Measurements from ENCODE around the gene CACNA2D2. TPM values are rescaled to one million over a fixed set of nuclear protein-coding genes. Genes with fewer than 3 reads are reported as not detected.

Gene CACNA2D2
- total RNA-seq, 1 donor from 2014 or later: 0.23 TPM

DNA sequence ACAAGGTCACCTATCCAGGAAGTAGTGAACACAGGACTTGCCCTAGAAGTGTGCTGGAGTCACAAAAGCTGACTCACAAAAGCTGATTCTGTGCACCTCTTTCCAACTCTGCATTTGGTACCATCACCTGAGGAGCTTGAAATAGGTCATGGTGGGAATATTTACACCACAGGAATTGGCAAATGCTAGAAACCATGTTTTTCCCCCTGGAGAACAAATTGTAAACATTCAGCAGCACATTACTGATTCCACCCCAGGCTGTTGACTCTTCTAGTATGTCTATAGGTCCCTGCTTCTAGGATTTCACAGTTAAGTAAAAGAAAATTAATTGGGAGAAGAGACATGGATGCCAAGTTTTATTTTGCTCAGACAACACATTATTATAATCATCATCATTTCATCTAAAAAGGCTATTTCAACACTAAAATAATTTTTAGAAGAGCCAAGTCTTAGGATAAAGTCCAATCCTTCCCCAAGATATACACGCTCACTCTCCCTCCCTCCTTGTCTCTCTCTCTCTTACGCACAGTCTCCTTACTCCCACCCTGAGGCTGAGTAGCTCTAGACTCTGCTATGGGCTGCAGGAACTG is 24.7 kb downstream of the CACNA2D2 start:
- Mint-ChIP-seq H3K4me3 (no peak overlapping the region), H3K9me3 (no peaks in the 10 kb centered on the region), H3K27me3 (peaks cover 2% of the 10 kb centered on the region), H3K36me3 (ENCODE audit: low read depth) (no peaks in the 10 kb centered on the region), H3K27ac (no peak overlapping the region), H3K4me1 (no peaks in the 10 kb centered on the region)
- no peak for DNase-seq
- intact Hi-C loops (cut with micrococcal nuclease): no loop called here

DNA sequence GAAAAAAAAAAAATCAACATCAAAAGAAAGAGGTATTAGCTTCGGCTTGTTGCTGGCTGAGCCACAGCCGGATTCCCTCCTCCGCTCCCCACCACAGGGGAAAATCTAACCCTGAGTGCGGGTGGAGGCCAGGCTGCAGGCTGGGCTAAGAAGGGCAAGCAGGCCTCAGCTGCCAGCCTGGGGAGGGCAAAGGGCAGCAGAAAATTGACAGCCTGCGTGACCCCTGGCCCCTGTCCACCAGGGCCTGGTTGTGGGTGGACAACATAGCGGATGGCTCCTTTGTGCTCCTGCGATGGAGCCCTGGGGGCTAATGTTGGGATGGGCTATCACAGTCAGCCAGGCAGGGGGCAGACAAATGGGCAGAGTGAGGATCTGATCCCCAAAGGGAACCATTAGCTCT is 25.4 kb downstream of the CACNA2D2 start:
- Mint-ChIP-seq H3K4me3 (no peak overlapping the region), H3K27ac (no peak overlapping the region), H3K9me3 (no peaks in the 10 kb centered on the region), H3K4me1 (peaks cover under 1% of the 10 kb centered on the region), H3K36me3 (ENCODE audit: low read depth) (no peaks in the 10 kb centered on the region), H3K27me3 (peaks cover 2% of the 10 kb centered on the region)
- no peak for DNase-seq
- intact Hi-C loops (cut with micrococcal nuclease): no loop called here

GRCh38 chr3:50475348-50475747 is 28.1 kb downstream of the CACNA2D2 start:
- Mint-ChIP-seq H3K4me3 (no peak overlapping the region), H3K27ac (no peak overlapping the region), H3K9me3 (no peaks in the 10 kb centered on the region), H3K27me3 (peaks cover 3% of the 10 kb centered on the region), H3K4me1 (peaks cover 6% of the 10 kb centered on the region), H3K36me3 (ENCODE audit: low read depth) (no peaks in the 10 kb centered on the region)
- DNase-seq: no peak
- intact Hi-C loops (cut with micrococcal nuclease): no loop called here

DNA sequence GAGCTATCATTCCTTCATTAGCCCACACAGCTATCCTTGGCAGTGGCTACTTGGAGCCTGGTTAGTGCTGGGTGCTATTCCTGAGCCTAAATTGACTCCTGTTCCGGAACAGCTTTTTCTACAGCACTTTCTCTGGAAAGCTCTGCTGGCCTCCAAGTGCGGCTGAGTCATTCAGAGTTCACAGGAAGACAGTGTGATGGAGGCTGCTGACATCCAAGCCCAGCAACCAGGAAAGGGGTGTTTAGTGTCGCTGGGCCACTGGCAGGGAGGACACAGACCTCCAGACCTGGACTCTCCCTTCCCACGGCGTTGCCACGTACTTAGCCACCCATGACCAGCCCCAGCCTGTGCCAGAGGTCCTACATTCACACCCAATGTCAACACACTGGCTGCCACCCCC is 28.7 kb downstream of the CACNA2D2 start:
- H3K9me3 Mint-ChIP-seq: no peaks in the 10 kb centered on the region
- H3K36me3 Mint-ChIP-seq (ENCODE audit: low read depth): no peaks in the 10 kb centered on the region
- H3K4me1 Mint-ChIP-seq: peaks cover 6% of the 10 kb centered on the region
- peaks cover 3% of the 10 kb centered on the region for H3K27me3 Mint-ChIP-seq
- no peak overlapping the region for H3K27ac Mint-ChIP-seq
- DNase-seq: no peak
- no peak overlapping the region for H3K4me3 Mint-ChIP-seq
- intact Hi-C loops (cut with micrococcal nuclease): no loop called here

DNA sequence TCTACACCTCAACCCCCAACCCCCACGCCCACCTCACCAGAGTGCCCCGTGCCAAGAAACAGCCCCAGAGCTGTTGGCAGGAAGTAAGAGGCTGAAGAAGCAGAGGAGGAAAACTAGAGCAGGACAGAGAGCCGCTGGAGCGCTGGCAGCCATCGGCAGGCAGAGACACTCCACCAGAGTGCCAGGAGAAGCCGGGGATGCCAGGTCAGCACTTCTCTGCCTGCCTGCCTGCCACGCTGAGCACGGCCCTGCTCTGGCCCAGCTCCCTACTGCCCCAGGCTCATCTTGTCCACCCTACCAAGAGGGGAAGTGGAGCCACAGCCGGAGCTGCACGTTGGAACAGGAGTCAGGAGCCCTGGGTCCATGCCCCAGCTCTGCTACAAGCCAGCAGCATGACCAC is 29.7 kb downstream of the CACNA2D2 start:
- Mint-ChIP-seq H3K4me3 (no peak overlapping the region), H3K4me1 (peaks cover 6% of the 10 kb centered on the region), H3K9me3 (no peaks in the 10 kb centered on the region), H3K27me3 (peaks cover 3% of the 10 kb centered on the region), H3K27ac (no peak overlapping the region), H3K36me3 (ENCODE audit: low read depth) (no peaks in the 10 kb centered on the region)
- DNase-seq: no peak
- intact Hi-C loops (cut with micrococcal nuclease): no loop called here

DNA sequence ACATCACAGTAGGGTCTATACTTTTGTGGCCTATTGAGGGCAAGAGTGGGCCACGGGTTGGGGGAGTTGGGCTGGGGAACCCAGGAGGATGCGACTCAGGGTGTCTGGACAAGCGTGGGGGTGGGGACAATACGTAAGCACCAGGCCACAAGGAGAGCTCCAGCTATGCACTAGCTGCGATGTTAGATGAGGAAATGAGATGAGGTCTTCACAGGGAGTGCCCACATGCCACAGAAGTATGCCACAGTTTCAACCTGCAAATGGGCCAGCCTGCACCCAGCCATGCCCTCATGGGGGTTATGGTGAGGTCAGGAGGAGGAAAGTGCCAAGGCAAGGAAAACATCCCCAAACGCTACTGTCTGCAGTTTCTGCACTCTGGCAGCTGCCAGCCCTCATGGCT is 30.5 kb downstream of the CACNA2D2 start:
- intact Hi-C loops (cut with micrococcal nuclease): no loop called here
- H3K4me1 Mint-ChIP-seq: peaks cover 6% of the 10 kb centered on the region

DNA sequence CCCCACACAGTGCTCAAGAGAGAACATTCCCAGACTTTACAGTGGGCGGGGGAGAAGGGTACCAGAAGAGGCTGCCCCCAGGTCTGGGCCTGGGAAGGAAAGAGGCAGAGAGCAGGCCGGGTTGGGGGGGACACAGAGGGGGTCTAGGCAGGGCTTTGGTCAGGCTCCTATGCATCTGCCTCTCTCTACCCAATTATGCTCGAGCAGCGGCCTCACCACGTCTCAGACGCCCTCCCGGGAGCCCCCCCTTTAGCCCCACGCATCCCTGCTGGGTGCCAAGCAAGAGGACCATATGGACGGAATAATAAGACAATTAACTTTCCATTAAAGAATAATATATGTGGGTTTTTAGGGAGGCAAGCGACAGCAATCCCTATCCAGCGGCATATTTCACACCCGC is 32.8 kb downstream of the CACNA2D2 start:
- H3K36me3 Mint-ChIP-seq (ENCODE audit: low read depth): no peaks in the 10 kb centered on the region
- no peak for DNase-seq
- no peaks in the 10 kb centered on the region for H3K9me3 Mint-ChIP-seq
- peaks cover 3% of the 10 kb centered on the region for H3K27me3 Mint-ChIP-seq
- no peak overlapping the region for H3K27ac Mint-ChIP-seq
- H3K4me3 Mint-ChIP-seq: no peak overlapping the region
- peaks cover 6% of the 10 kb centered on the region for H3K4me1 Mint-ChIP-seq
- intact Hi-C loops (cut with micrococcal nuclease): no loop called here

More for the DNA sequence above, 30.5 kb downstream of the CACNA2D2 start:
- H3K36me3 Mint-ChIP-seq (ENCODE audit: low read depth): no peaks in the 10 kb centered on the region
- no peak for DNase-seq
- no peak overlapping the region for H3K4me3 Mint-ChIP-seq
- peaks cover 3% of the 10 kb centered on the region for H3K27me3 Mint-ChIP-seq
- H3K9me3 Mint-ChIP-seq: no peaks in the 10 kb centered on the region
- H3K27ac Mint-ChIP-seq: no peak overlapping the region

DNA sequence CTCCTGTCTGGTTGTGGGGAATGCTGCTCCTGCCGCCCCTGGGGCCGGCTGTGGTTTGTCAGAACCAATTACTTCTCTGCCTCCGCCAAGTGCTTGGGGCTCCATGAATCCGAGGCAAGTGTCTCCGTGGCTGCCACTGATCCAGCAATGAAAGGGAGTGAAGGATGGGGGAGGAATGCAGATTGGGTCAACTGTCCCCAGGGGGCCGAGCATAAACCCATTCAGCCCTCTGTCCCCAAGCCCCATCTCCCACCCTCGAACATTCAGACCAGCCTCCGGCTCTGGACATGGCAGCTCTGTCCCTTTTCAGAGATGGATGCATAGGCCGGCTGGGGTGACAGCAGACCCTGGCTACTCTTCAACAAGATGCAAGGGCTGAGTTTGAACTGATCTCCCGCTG is 35.5 kb downstream of the CACNA2D2 start:
- intact Hi-C loops (cut with micrococcal nuclease): no loop called here
- H3K27ac Mint-ChIP-seq: no peak overlapping the region
- no peaks in the 10 kb centered on the region for H3K36me3 Mint-ChIP-seq (ENCODE audit: low read depth)
- H3K27me3 Mint-ChIP-seq: peaks cover 1% of the 10 kb centered on the region
- H3K9me3 Mint-ChIP-seq: no peaks in the 10 kb centered on the region
- no peak overlapping the region for H3K4me3 Mint-ChIP-seq
- DNase-seq: no peak
- peaks cover 4% of the 10 kb centered on the region for H3K4me1 Mint-ChIP-seq

DNA sequence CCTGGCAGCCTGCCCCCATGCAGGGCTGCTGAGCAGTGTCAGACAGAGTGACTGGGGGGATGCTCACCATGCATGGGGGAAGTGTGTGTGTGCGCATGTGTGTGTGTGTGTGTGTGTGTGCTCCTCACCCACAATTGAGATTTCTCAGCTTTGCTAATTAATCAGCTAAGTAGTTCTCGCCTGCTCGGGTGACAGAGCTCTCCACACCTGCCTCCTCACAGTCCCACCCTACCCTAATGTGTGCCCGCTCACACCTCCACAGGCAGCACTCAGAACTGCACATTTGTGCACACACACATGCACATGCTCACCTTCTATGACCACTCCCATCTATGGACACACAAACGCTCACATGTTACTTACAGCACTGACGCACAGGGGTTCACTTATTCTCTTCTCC is 37.3 kb downstream of the CACNA2D2 start:
- H3K9me3 Mint-ChIP-seq: no peaks in the 10 kb centered on the region
- H3K27me3 Mint-ChIP-seq: peaks cover 4% of the 10 kb centered on the region
- H3K4me3 Mint-ChIP-seq: no peak overlapping the region
- no peak overlapping the region for H3K27ac Mint-ChIP-seq
- intact Hi-C loops (cut with micrococcal nuclease): no loop called here
- H3K4me1 Mint-ChIP-seq: no peaks in the 10 kb centered on the region
- no peak for DNase-seq
- no peaks in the 10 kb centered on the region for H3K36me3 Mint-ChIP-seq (ENCODE audit: low read depth)

GRCh38 chr3:50464569-50464968 is 38.9 kb downstream of the CACNA2D2 start:
- H3K9me3 Mint-ChIP-seq: no peaks in the 10 kb centered on the region
- intact Hi-C loops (cut with micrococcal nuclease): no loop called here
- no peak for DNase-seq
- H3K27ac Mint-ChIP-seq: no peak overlapping the region
- H3K4me1 Mint-ChIP-seq: no peaks in the 10 kb centered on the region
- H3K36me3 Mint-ChIP-seq (ENCODE audit: low read depth): no peaks in the 10 kb centered on the region
- no peak overlapping the region for H3K4me3 Mint-ChIP-seq
- peaks cover 7% of the 10 kb centered on the region for H3K27me3 Mint-ChIP-seq

- no peaks in the 10 kb centered on the region for H3K36me3 Mint-ChIP-seq (ENCODE audit: low read depth)
- H3K27ac Mint-ChIP-seq: no peak overlapping the region
- no peak for DNase-seq
- H3K4me1 Mint-ChIP-seq: no peaks in the 10 kb centered on the region
- intact Hi-C loops (cut with micrococcal nuclease): no loop called here
- H3K4me3 Mint-ChIP-seq: no peak overlapping the region
- H3K9me3 Mint-ChIP-seq: no peaks in the 10 kb centered on the region
- peaks cover 8% of the 10 kb centered on the region for H3K27me3 Mint-ChIP-seq
Measured at GRCh38 chr3:50459785-50460184, 43.6 kb downstream of the CACNA2D2 start.

- Mint-ChIP-seq H3K27ac (no peak overlapping the region), H3K9me3 (no peaks in the 10 kb centered on the region), H3K27me3 (peaks cover 8% of the 10 kb centered on the region), H3K4me1 (no peaks in the 10 kb centered on the region), H3K4me3 (no peak overlapping the region), H3K36me3 (ENCODE audit: low read depth) (no peaks in the 10 kb centered on the region)
- DNase-seq: no peak
- intact Hi-C loops (cut with micrococcal nuclease): no loop called here
Measured at GRCh38 chr3:50457988-50458387, 45.4 kb downstream of the CACNA2D2 start.

DNA sequence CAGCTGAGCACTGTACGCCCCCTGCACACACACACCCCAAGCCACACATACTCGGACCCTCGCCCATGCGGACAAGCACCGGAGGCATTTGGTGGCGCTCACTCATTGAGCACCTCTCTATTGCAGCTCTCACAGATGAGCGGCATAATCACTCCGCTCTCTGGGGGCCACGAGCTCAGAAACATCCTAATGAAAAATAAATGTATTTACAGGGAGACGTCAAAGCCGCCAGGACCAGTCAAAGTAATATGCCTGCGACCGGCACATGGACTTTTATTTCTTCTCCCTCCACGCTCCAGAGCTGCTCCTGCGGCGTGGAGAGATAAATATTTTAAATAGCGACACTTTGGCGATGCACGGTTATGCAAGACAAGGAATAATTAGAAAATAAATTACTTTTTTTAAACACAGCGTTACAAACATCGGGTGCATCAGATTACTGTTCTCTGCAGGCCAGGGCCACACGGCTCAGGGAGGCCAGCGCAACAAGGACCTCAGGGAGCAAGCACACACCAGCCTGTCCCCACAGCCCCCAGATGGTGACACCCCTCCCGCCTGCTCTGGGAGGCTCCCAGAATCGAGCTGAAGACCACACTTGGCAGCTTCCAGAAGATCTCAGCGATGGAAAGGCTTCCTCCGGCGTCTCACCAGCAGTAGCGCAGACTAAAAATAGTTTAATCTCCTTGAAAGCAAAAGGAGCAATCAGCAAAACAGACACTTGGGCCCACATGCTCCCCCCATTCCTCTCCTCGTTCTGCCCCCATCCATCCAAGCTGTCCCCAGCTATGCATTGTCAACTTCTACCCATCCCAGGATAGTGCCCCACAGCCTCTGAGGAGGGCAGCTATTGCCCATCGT is 48.0 kb downstream of the CACNA2D2 start:
- Mint-ChIP-seq H3K9me3 (no peaks in the 10 kb centered on the region), H3K4me1 (peaks cover 6% of the 10 kb centered on the region), H3K27ac (no peak overlapping the region), H3K27me3 (peaks cover 2% of the 10 kb centered on the region), H3K4me3 (no peak overlapping the region), H3K36me3 (ENCODE audit: low read depth) (no peaks in the 10 kb centered on the region)
- no peak for DNase-seq
- intact Hi-C loops (cut with micrococcal nuclease): no loop called here

- Mint-ChIP-seq H3K27ac (no peak overlapping the region), H3K4me1 (peaks cover 8% of the 10 kb centered on the region), H3K27me3 (peaks cover 2% of the 10 kb centered on the region)
Measured at GRCh38 chr3:50454481-50455070, 48.9 kb downstream of the CACNA2D2 start.

More at GRCh38 chr3:50454481-50455070, 48.9 kb downstream of the CACNA2D2 start:
- Mint-ChIP-seq H3K9me3 (no peaks in the 10 kb centered on the region), H3K36me3 (ENCODE audit: low read depth) (no peaks in the 10 kb centered on the region), H3K4me3 (no peak overlapping the region)
- no peak for DNase-seq
- intact Hi-C loops (cut with micrococcal nuclease): no loop called here

Measured in activated CD4-positive, alpha-beta T cell treated with anti-CD3 and anti-CD28 coated beads, Interleukin-2, amount 10 ng/mL, durations not matched to agents 24 days and 14 days (primary cell).